CD14-positive monocyte (primary cell): ENCODE measurements around the gene TTC7B. TPM values are rescaled to one million over a fixed set of nuclear protein-coding genes. Genes with fewer than 3 reads are reported as not detected.

ENCODE experiments used
- DNase-seq, 3 donors: peaks; one replicate each; pipeline ENCODE4 v3.0.0-alpha.2; 2011 to 2022
- H2AFZ ChIP-seq: 2 replicates; pipeline ENCODE4 v1.6.0; 2012; ENCODE audit warnings: mild to moderate bottlenecking, low read depth, low read length, inconsistent platforms; ENCODE audit not compliant: insufficient read depth, poor library complexity, severe bottlenecking
- H3K27ac ChIP-seq, 2 donors: 1 replicate in 1 of 2; 2 replicates in 1 of 2; pipeline ENCODE4 v1.5.1; 2012 to 2013; ENCODE audit warnings: low read length in 2 of 2, control low read depth in 1 of 2, inconsistent platforms in 1 of 2, low read depth in 1 of 2, mild to moderate bottlenecking in 1 of 2
- H3K27me3 ChIP-seq, 2 donors: one replicate each; pipeline versions ENCODE4 v1.6.0 to v1.6.1; 2011 to 2013; ENCODE audit warnings: low read length in 2 of 2; ENCODE audit not compliant: control insufficient read depth in 2 of 2, insufficient read depth in 2 of 2
- H3K36me3 ChIP-seq, 2 donors: replicated peaks in 1 of 2; 1 replicate in 1 of 2; 2 replicates in 1 of 2; pipeline versions ENCODE4 v1.5.1 to v1.6.1; 2012 to 2013; ENCODE audit warnings: low read length in 2 of 2, control low read depth in 1 of 2, inconsistent platforms in 1 of 2, mild to moderate bottlenecking in 1 of 2; ENCODE audit not compliant: insufficient read depth in 2 of 2, control insufficient read depth in 1 of 2
- H3K4me1 ChIP-seq, 2 donors: 1 replicate in 1 of 2; 2 replicates in 1 of 2; pipeline versions ENCODE4 v1.5.1 to v1.6.1; 2012 to 2013; ENCODE audit warnings: low read length in 2 of 2, control low read depth in 1 of 2, inconsistent platforms in 1 of 2, mild to moderate bottlenecking in 1 of 2, moderate library complexity in 1 of 2; ENCODE audit not compliant: insufficient read depth in 2 of 2, control insufficient read depth in 1 of 2
- H3K4me2 ChIP-seq: replicated peaks from 2 replicates; pipeline ENCODE3; 2012; ENCODE audit warnings: low read length, moderate library complexity, mild to moderate bottlenecking; ENCODE audit not compliant: poor library complexity, severe bottlenecking; ENCODE audit errors: extremely low read depth
- H3K4me3 ChIP-seq, 3 experiments: fragments of 200-600 bp in 1 of 3; sonication (generic) in 1 of 3; replicated peaks in 1 of 3; 1 replicate in 2 of 3; 2 replicates in 1 of 3; pipeline ENCODE4 v1.5.1; 2011 to 2013; ENCODE audit warnings: low read length in 3 of 3, mild to moderate bottlenecking in 3 of 3, control low read depth in 2 of 3, low read depth in 2 of 3, inconsistent platforms in 1 of 3, moderate library complexity in 1 of 3
- H3K79me2 ChIP-seq: 2 replicates; pipeline ENCODE4 v1.6.0; 2012; ENCODE audit warnings: mild to moderate bottlenecking, control low read depth, inconsistent platforms, low read length, moderate library complexity; ENCODE audit not compliant: insufficient read depth
- H3K9ac ChIP-seq: 2 replicates; pipeline ENCODE4 v1.6.0; 2017; ENCODE audit warnings: low read length, mild to moderate bottlenecking; ENCODE audit not compliant: insufficient read depth, poor library complexity, severe bottlenecking
- H3K9me3 ChIP-seq, 2 donors: replicated peaks in 1 of 2; 1 replicate in 1 of 2; 2 replicates in 1 of 2; pipeline versions ENCODE4 v1.5.1 to v1.6.1; 2012 to 2013; ENCODE audit warnings: low read length in 2 of 2, control low read depth in 1 of 2; ENCODE audit not compliant: control insufficient read depth in 1 of 2, insufficient read depth in 1 of 2
- H4K20me1 ChIP-seq: 2 replicates; pipeline ENCODE4 v1.6.0; 2012; ENCODE audit warnings: mild to moderate bottlenecking, low read length, control low read depth, moderate library complexity; ENCODE audit not compliant: insufficient read depth
- H3K27ac Mint-ChIP-seq, 7 donors: one replicate each; pipeline ENCODE4 v1.8.0; 2020; ENCODE audit warnings: mild to moderate bottlenecking in 7 of 7, mixed read lengths in 7 of 7, moderate library complexity in 6 of 7, inconsistent platforms in 2 of 7
- H3K27me3 Mint-ChIP-seq, 3 donors: one replicate each; pipeline ENCODE4 v1.8.0; 2021 to 2022; ENCODE audit warnings: low read depth in 3 of 3, mild to moderate bottlenecking in 3 of 3, mixed read lengths in 3 of 3, moderate library complexity in 3 of 3, inconsistent platforms in 1 of 3
- H3K36me3 Mint-ChIP-seq, 2 donors: one replicate each; pipeline ENCODE4 v1.8.0; 2020; ENCODE audit warnings: mixed read lengths in 2 of 2, inconsistent platforms in 1 of 2, mild to moderate bottlenecking in 1 of 2
- H3K4me1 Mint-ChIP-seq: one replicate; pipeline ENCODE4 v1.8.0; 2020; ENCODE audit warnings: mild to moderate bottlenecking, mixed read lengths
- H3K4me3 Mint-ChIP-seq, 2 donors: one replicate each; pipeline ENCODE4 v1.8.0; 2020; ENCODE audit warnings: mild to moderate bottlenecking in 2 of 2, mixed read lengths in 2 of 2, moderate library complexity in 1 of 2
- H3K9me3 Mint-ChIP-seq, 7 donors: one replicate each; pipeline ENCODE4 v1.8.0; 2020 to 2022; ENCODE audit warnings: mixed read lengths in 7 of 7, mild to moderate bottlenecking in 6 of 7, moderate library complexity in 6 of 7, inconsistent platforms in 2 of 7
- WGBS: methylation state at CpG from one replicate; pipeline ENCODE4 v1.1.5; 2013; ENCODE audit warnings: missing lambda C conversion rate; ENCODE audit not compliant: insufficient coverage; 5-methylcytosine and 5-hydroxymethylcytosine counted together
- intact Hi-C, 2 donors: fragments of 100-400 bp; cut with micrococcal nuclease; formaldehyde crosslinking; loops; one replicate each; pipeline versions ENCODE4 v1.15.0 to v1.15.1; 2023
- polyA plus RNA-seq, 3 donors: library from polyadenylated mRNA; depleted of rRNA in 1 of 3; unstranded in 2 of 3; stranded (reverse) in 1 of 3; fragments of 300-500 nt in 2 of 3; fragments of >200 nt in 1 of 3; fragmentation: Illumina TruSeq in 2 of 3; gene quantifications; 1 replicate in 2 of 3; 2 replicates in 1 of 3; pipeline ENCODE4 v1.2.3, GENCODE V29; 2012 to 2021
- TF ChIP-seq, protein P1 (sequence below): fragments of 200-600 bp; IDR thresholded peaks from one replicate; pipeline ENCODE4 v1.8.0; 2022; ENCODE audit warnings: antibody characterized with exemption, mild to moderate bottlenecking

TTC7B gene
- polyA plus RNA-seq, 3 donors = 0.87 to 2.6 (median 1.2) TPM

DNA sequence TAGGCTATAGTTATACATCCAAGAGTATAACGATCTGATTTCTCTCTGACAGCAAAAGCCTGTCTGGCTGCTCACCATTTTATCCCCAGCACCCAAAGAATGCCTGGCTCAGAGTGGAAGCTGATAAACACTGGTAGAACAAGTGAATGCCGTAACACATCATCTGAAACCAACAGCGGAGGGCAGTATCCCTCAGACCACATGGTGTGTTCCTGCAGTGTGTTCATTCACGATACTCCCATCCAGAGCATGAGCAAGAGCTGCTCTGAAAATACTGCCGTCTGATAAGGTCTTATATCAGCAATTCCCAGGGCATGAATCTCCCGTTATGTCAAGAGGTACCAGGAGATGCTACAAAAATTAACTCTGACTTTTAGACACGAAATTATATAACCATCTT lies 95.9 kb downstream of the TTC7B start:
- H3K4me3 Mint-ChIP-seq = no peak overlapping the region

DNA sequence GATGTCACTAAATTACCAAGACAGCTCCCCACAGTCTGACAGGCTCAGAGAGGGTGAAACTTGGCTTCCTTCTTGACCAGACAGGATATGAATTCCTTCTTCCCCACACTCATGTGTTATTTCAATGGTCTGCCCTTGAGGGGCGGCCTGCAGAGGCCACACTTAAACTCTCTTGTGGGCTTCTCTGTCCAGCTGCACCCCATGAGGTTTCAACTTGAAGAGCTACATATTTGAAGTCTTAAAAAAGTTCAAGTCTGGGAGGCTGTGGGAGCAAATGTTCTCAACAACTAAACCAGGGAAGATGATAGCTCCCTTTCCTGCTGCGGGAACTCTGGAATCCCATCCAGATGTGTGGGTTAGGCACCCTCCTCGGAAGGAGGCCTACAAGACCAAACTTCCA lies 98.3 kb downstream of the TTC7B start:
- H2AFZ ChIP-seq = no peak overlapping the region
- no peak for DNase-seq
- no peak overlapping the region for H3K27ac Mint-ChIP-seq
- intact Hi-C loops = no loop called here
- H3K9me3 ChIP-seq = no peaks in the 10 kb centered on the region
- no peaks in the 10 kb centered on the region for H3K79me2 ChIP-seq
- no peak overlapping the region for H3K4me3 ChIP-seq
- H3K4me2 ChIP-seq = no peak overlapping the region
- H3K4me3 Mint-ChIP-seq = no peak overlapping the region
- no peaks in the 10 kb centered on the region for H3K27me3 ChIP-seq
- H3K27me3 Mint-ChIP-seq = no peaks in the 10 kb centered on the region
- TF ChIP-seq, protein P1, sequence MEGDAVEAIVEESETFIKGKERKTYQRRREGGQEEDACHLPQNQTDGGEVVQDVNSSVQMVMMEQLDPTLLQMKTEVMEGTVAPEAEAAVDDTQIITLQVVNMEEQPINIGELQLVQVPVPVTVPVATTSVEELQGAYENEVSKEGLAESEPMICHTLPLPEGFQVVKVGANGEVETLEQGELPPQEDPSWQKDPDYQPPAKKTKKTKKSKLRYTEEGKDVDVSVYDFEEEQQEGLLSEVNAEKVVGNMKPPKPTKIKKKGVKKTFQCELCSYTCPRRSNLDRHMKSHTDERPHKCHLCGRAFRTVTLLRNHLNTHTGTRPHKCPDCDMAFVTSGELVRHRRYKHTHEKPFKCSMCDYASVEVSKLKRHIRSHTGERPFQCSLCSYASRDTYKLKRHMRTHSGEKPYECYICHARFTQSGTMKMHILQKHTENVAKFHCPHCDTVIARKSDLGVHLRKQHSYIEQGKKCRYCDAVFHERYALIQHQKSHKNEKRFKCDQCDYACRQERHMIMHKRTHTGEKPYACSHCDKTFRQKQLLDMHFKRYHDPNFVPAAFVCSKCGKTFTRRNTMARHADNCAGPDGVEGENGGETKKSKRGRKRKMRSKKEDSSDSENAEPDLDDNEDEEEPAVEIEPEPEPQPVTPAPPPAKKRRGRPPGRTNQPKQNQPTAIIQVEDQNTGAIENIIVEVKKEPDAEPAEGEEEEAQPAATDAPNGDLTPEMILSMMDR = no peak
- no peaks in the 10 kb centered on the region for H3K9me3 Mint-ChIP-seq
- no peaks in the 10 kb centered on the region for H3K36me3 ChIP-seq
- H3K36me3 Mint-ChIP-seq = no peaks in the 10 kb centered on the region
- no peaks in the 10 kb centered on the region for H3K4me1 Mint-ChIP-seq
- no peaks in the 10 kb centered on the region for H4K20me1 ChIP-seq
- 80% methylated on average over 1 of the region's 3 CpGs for WGBS
- no peak overlapping the region for H3K9ac ChIP-seq
- H3K4me1 ChIP-seq = peaks cover 11 to 12% of the 10 kb centered on the region in 2 donors
- H3K27ac ChIP-seq = no peak overlapping the region

More for the DNA sequence above, 95.9 kb downstream of the TTC7B start:
- H3K79me2 ChIP-seq = no peaks in the 10 kb centered on the region
- no peaks in the 10 kb centered on the region for H3K36me3 Mint-ChIP-seq
- DNase-seq = no peak
- H3K9me3 ChIP-seq = no peaks in the 10 kb centered on the region
- H3K27me3 Mint-ChIP-seq = no peaks in the 10 kb centered on the region
- TF ChIP-seq, protein P1 = no peak
- H3K27ac Mint-ChIP-seq = no peak overlapping the region
- H3K27ac ChIP-seq = no peak overlapping the region
- no peak overlapping the region for H3K4me2 ChIP-seq
- intact Hi-C loops = no loop called here
- H3K4me1 ChIP-seq = peaks cover 13% of the 10 kb centered on the region in 2 donors
- no peaks in the 10 kb centered on the region for H3K9me3 Mint-ChIP-seq
- 97% methylated on average over 5 of the region's 7 CpGs for WGBS
- H3K9ac ChIP-seq = no peak overlapping the region
- H3K4me3 ChIP-seq = no peak overlapping the region
- H4K20me1 ChIP-seq = no peaks in the 10 kb centered on the region
- H3K27me3 ChIP-seq = no peaks in the 10 kb centered on the region
- H2AFZ ChIP-seq = no peak overlapping the region
- no peaks in the 10 kb centered on the region for H3K4me1 Mint-ChIP-seq
- H3K36me3 ChIP-seq = no peaks in the 10 kb centered on the region
